HG02623 (cell line): ENCODE results near the gene SLC12A9.
"Not testable (repeated sequence)": the region's sequence is repeated elsewhere in the genome, so short reads cannot be mapped to it uniquely, and the experiment has no call there.

Source experiments
- ATAC-seq: cut with Tn5 transposase; IDR thresholded peaks from one replicate; pipeline ENCODE4 v1.9.1; 2021; ENCODE audit warnings: moderate library complexity; ENCODE audit not compliant: unreplicated experiment

Gene SLC12A9, protein sequence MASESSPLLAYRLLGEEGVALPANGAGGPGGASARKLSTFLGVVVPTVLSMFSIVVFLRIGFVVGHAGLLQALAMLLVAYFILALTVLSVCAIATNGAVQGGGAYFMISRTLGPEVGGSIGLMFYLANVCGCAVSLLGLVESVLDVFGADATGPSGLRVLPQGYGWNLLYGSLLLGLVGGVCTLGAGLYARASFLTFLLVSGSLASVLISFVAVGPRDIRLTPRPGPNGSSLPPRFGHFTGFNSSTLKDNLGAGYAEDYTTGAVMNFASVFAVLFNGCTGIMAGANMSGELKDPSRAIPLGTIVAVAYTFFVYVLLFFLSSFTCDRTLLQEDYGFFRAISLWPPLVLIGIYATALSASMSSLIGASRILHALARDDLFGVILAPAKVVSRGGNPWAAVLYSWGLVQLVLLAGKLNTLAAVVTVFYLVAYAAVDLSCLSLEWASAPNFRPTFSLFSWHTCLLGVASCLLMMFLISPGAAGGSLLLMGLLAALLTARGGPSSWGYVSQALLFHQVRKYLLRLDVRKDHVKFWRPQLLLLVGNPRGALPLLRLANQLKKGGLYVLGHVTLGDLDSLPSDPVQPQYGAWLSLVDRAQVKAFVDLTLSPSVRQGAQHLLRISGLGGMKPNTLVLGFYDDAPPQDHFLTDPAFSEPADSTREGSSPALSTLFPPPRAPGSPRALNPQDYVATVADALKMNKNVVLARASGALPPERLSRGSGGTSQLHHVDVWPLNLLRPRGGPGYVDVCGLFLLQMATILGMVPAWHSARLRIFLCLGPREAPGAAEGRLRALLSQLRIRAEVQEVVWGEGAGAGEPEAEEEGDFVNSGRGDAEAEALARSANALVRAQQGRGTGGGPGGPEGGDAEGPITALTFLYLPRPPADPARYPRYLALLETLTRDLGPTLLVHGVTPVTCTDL

DNA sequence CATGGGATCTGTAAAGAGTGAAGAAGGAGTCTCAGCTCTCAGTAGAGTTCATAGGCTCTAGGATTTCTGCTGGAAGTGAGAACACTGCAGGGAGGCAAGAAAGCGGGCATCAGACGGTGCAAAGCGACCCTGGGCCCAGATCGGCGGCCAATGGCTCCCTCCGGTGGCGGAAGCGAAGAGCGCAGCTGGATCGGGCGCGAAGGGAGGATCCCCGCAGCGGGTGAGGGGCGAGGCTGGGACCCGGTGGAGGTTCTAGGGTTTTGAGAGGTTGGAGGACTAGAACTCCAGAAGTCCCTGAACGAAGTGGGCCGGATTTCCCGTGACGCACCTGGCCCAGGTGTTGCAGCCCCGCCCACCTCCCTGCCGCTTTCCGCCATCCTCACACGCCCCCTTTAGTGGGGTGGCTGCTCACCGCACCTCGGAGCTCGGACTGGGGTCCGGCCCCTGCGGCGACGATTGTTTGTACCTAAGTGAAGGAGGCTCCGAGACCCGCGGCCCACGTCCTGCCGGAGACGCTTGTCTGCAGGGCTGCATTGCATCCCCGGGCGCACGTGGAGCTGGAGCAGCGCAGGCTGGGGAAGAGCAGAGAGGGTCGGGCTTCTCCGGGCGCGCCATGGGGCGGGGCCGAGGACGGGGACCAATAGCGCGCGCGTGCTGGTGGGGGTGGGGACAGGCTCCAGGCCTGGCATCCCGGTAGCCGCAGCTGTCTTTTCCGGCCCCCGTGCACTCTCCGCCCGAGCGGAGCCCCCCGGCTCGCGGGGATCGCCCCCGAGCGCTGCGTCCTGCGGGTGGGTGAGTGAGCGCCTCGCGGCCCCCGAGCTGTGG, at the start of gene SLC12A9:
Gene SLC12A9 (plus strand): TSS at position 666 of the 825 bp plus-strand sequence. CDS start 1,485 bp downstream, outside the sequence.
- ATAC-seq = peak; percentile 96

DNA sequence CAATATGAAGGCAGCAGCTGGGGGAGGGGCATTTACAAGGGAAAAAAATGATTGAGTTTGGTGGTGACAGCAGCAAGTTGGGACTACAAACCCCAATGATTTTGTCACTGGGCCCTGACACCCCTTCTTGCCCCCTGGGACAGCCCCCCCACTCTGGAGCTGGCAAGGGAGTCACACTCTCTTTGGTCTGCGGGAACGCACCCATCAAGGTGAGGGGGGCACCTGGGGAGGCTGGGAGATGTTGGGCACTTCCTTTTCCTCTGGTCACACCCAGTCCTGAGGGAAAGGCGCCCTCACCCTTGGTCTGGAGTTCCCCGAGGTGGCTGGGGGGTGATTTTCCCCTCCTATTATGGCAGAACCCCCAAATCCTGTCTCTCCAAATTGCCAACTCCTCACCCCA, 49.6 kb upstream of the SLC12A9 start:
- no peak for ATAC-seq

DNA sequence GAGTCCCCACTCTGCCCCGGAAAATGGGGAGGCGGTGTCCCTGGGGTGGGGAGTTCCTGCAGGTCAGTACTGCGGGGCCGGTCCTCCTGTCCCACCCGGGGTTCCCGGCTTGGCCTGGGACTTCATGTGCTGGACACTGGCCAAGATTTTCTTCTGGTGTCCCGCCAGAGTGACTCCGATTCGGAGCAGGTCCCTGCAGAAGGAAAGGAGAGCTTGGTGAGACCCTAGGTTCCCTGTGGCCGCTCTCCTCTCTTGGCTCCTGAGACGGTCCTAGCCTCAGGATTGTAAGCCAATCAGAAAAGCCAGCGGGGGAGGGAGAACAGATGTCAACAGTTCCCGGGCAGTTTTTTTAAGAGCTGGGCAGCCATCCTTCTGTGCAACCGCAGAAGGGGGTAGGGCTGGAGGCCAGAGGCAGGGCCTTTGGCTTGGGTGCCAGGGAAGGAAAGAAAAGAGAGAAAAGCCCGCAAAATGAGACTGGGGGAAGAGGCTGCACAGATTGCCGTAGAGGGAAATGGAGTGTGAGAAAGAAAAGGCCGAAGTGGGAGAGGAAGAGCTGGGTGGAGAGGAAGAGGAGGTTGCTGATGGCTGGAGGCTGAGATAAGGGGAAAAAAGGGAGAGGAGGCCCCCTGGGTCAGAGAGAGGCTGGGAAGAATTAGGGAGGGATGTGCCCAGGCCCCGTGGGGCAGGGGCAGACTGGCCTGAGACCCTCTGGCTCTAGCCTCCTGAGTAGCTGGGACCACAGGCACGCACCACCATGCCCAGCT, 48.9 kb upstream of the SLC12A9 start:
- ATAC-seq = peak; percentile 94

DNA sequence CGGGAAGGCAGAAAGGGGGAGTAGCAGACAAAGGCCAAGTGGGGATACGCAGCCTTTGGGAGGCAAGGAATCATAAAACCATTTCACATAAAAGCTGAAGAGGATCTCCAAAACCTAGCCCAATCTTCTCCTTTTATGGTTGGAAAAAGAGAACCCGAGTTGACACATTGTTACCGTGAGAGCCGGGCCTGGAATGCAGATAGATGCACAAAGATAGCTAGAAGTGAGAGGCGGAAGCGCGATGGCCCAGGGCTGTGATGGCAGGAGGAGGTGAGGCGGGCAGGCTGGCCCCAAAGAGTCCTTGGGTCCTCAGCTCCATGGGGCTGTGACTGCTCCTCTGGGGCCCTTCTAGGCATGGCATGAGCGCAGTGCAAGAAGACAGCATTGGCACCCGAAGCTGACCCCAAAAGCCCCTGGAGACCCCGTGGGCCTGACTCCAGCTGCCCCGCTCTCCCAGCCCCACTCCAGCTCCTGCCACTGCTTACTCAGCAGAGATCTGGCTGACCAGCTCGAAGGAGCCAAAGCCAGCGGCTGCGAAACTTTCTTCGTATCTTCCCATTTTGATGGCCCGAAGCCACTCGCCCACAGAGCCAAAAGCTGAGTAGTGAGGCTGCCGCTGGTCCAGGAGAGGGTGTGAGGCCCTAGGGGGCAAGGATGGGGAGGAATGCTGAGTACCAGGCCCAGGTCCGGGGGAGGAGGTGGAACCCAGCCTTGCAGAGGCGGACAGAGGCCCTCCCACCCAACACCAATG, 47.7 kb upstream of the SLC12A9 start:
- ATAC-seq = no peak

DNA sequence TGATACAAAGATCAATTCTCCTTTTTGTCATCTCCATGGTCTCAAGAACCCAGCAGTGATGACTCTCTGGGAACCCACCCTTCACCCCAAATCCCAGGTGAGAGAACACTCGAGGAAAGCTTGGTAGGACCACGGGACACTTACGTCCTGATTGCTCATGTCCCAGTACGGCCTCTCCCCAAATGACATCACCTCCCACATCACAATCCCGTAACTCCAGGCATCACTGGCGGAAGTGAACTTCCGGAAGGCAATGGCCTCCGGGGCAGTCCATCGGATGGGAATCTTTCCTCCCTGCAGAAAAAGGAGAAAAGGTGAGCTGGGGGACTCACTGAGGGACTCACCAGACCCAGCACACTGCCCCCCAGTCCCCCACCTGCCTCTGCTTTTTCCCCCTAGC, 46.2 kb upstream of the SLC12A9 start:
- ATAC-seq = no peak

DNA sequence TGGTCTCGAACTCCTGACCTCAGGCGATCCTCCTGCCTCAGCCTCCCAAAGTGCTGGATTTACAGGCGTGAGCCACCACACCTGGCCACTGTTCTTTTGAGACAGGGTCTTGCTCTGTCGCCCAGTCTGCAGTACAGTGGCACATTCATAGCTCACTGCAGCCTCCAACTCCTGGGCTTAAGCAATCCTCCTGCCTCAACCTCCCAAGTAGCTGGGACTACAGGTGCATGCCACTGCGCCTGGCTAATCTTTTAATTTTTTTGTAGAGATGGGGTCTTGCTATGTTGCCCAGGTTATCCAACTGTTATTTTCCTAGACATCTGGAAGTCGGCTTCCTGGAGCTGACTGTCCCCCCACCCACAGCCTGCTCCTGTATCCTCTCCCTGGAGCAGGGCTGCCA, 45.6 kb upstream of the SLC12A9 start:
- not testable (repeated sequence) for ATAC-seq

DNA sequence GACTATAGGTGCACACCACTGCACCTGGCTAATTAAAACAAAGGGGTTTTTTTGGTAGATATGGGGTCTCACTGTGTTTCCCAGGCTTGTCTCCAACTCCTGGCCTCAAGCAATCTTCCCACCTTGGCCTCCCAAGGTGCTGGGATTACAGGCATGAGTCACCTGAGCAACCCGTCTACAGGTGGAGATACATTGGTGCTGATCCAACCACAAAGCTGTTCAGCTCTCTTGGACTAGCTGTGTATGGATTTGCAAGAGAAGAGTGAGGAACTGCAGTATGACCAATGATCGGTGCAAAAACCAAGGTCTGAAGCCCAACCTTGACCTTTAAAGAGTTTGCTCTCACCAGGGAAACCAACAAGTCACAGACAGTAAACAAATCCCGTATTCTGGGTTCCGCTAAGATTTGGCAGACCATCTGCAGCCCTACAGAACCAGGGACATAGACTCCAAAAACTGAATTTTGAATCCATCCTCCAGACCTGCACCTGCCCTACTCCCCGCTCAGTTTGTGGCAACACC, 44.1 kb upstream of the SLC12A9 start:
- no peak for ATAC-seq

DNA sequence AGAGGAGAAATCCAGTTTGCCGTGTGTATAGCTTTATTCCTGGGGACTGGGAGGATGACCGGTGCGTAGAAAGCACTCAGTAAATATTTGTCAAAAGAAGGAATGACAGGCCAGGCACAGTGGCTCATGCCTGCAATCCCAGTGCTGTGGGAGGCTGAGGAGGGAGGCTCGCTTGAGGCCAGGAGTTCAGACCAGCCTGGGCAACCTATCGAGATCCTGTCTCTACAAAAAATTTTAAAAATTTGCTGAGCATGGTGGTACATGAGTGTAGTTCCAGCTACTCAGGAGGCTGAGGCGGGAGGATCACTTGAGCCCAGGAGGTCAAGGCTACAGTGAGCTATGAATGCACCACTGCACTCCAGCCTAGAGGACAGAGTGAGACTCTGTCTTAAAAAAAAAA, 41.0 kb upstream of the SLC12A9 start:
- no peak for ATAC-seq

DNA sequence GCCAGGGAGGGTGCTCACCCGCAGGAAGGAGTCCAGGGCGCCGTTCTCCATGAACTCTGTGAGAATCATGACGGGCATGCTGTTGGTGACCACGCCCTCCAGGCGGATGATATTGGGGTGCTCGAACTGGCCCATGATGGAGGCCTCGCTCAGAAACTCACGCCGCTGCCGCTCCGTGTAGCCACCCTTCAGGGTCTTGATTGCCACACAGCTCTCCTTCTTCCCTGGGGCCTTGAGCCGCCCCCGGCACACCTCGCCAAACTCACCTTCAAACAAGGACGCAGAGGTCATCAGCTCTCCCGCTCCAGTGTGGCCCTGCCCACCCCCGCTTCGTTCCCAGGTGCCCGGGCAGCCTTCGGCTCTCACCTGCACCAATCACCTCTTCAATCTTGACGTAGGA, 39.8 kb upstream of the SLC12A9 start:
- no peak for ATAC-seq

DNA sequence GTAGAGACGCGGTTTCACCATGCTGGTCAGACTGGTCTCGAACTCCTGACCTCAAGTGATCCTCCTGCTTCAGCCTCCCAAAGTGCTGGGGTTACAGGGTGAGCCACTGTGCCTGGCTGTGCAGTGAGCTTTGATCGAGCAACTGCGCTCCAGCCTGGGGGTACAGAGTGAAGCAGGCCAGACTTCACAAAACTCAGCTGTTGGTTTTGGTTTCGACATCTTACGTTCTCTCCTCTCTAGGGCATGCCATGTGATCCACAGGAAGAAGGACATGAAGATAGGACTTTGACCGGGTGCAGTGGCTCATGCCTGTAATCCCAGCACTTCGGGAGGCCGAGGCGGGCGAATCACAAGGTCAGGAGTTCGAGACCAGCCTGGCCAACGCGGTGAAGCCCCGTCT, 36.0 kb upstream of the SLC12A9 start:
- not testable (repeated sequence) for ATAC-seq

DNA sequence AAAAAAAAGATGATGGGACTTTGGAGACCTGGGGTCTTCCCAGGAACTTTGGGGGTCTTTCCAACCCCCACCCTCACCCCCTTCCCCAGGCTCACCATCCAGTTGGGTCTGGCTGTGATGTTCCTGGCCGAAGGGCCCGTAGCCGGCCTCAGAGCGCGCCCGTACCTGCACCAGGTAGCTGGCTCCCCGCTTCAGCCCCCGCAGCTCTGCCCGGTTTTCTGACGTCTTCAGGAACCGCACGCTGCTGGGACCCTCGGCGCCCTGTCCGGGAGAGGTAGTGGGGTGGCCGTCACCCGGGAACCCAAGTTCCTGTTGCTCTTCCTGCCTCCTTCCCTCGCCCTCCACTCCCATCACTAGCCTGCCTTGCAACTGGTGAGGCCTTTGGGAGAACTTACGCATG, 35.4 kb upstream of the SLC12A9 start:
- ATAC-seq = no peak

DNA sequence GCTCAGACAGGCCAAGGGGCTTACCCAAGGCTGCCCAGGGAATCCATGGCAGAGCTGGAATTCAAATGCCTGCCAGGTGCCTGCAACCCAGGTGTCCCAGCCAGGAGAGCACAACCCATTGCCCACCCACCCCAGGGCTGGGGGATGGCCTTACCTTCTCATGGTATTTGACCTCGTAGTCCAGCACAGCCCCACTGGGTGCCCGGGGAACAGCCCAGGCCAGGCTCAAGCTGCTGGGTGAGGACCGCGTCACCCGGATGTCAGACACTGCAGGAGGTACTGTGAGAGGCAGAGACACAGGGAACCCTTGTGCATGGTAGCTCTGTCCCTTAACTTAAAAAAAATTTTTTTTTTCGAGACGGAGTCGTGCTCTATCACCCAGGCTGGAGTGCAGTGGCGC, 34.1 kb upstream of the SLC12A9 start:
- no peak for ATAC-seq

DNA sequence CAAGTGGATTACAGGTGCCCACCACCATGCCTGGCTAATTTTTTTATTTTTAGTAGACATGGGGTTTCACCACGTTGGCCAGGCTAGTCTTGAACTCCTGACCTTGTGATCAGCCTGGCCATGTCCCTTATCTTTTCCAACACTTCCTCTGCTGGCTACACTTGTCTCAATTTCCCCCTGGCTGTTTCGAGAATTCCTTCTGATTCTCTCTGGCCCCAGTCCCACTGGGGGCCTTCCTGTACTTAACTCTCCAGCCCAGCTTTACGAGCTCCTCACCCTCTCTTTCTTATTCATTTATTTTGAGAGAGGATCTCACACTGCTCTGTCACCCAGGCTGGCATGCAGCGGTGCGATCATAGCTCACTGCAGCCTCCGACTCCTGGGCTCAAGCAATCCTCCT, 33.7 kb upstream of the SLC12A9 start:
- ATAC-seq = no peak

DNA sequence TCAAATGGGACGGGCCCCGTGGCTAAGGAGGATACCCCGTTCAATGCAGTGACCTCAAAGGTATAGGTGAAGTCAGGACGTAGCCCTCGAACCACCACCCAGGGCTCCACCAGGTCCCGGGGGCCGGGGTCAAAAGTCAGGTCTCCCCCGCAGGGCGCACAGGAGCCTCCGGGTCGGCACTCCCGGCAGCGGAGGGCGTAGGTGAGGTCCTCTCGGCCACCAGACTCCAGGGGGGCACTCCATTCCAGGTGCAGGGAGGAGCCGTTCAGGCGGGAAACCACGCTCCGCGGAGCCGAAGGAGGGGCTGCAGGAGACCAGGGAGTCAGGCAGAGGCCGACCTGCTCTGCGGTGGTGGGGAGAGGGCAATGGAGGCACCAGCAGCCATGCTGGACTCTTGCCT, 32.9 kb upstream of the SLC12A9 start:
- no peak for ATAC-seq

DNA sequence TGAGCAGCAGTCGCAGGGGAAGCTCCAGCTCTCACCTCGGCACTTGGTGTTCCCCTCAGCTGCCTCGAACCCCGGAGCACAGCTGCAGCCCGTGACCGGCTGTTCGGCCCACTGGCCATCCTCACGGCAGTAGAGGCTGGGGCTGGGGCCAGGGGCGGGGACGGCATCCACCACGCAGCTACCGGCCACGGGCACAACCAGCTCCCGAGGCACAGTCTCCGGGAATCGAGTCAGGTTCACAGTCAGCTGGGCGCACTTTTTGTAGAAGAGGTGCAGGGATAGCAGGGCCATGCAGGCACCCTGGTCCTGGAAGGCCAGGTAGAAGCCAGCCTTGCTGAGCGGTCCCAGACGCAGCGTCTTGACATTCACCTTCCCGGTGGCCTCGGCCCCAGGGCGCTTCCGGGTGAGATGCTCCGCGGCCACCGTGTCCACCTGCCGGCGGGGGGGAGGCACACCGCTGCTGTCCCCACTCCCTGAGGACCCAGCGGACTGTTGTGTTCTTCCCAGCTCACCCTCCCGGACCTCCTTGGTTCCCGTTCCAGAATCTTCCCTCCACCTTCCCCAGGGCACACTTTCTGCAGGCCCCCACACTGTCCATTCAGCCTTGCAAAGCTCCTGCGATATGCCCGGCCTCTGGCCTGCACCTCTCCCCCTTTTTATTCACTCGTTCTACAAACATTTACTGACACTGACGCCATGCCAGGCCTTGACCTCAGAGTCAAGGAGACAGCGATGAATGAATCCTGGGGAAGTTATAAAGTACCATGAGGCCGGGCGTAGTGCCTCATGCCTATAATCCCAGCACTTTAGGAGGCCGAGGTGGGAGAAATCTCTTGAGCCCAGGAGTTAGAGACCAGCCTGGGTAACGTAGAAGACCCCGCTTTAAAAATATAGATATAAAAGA, 30.0 kb upstream of the SLC12A9 start:
- no peak for ATAC-seq

DNA sequence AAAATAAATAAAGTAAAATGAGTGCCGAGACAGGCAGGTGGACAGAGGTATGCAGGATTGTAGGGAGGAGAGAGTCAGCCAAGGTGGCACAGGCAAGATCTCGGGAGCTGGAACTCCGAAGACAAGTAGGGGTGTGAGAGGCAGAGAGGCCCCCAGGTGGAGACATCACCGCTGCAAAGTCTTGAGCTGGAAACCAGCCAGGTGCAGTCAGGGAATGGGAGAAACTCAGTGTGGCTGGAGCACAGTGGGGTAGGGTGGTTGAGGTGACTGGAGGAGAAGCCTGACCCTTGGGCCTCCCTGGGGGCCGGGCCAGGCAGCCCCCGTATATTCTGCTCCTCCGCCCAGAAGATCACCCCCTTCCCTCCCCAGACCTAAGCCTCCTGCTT, 29.4 kb upstream of the SLC12A9 start:
- no peak for ATAC-seq

DNA sequence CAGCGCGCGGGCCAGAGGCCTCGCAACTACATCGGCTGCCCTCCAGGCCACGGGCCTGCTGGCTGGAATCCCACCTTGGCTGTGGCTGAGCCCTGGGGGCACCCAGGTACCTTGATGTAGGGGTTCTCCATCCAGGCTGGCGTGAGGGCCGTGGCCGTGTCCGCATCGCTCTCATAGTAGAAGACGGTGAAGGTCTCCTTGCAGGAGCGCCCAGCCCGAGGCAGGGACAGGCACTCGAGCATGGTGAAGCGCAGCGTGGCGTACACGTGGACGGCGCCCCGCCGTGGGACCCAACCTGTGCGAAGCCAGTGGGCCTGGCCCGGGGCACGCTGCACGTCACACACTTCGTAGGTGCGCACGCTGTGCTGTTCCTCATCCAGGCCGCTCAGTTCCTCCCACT, 29.0 kb upstream of the SLC12A9 start:
- no peak for ATAC-seq

DNA sequence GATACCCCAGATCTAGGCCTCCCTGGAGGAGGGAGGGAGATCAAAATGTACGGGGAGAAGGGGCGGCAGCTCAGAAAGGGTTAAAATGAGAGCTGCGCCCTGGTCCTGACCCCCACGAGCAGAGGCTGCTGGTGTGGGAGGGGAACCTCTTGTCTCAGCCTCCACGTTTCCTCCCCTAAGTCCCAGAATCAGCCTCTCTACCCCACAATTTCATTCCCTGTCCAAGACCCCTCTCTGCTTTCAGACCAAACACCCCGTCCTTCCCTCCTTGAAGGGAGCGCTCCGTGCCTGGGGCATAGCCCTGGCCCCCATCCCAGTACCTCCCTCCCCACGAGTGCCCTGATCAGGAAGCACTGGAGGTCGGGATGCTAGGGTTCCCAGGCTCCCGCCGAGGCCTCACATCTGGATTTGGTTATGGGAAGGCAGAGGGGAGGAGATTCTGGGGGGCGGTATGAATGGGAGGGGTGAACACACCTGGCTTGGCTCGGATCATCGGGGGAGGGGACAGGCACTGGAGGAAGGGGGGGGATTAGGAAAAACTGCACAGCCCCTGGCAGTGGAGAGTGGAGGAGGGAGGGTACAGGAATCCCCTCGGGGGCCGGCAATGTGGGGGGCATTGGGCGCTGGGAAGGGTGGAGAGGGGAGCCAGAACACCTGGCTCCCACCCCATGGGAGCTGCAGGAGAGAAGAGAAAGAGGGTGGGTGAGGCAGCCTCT, 27.9 kb upstream of the SLC12A9 start:
- no peak for ATAC-seq
